Sigmoid colon (tissue), 3 donors: ENCODE data around the gene CNIH3.

ENCODE experiments used
- POLR2A ChIP-seq, 2 donors: fragments of 450-650 bp; IDR thresholded peaks; one replicate each; pipeline ENCODE4 v1.6.1; 2016; ENCODE audit warnings: antibody characterized with exemption in 2 of 2, mild to moderate bottlenecking in 2 of 2, moderate library complexity in 2 of 2
- TF ChIP-seq, protein P1 (sequence below), 4 experiments: fragments of 450-650 bp in 3 of 4; fragments of 200-600 bp in 1 of 4; IDR thresholded peaks; one replicate each; pipeline ENCODE4 v1.5.1; 2016 to 2019; ENCODE audit warnings: antibody characterized with exemption in 4 of 4, mild to moderate bottlenecking in 3 of 4, moderate library complexity in 2 of 4

DNA sequence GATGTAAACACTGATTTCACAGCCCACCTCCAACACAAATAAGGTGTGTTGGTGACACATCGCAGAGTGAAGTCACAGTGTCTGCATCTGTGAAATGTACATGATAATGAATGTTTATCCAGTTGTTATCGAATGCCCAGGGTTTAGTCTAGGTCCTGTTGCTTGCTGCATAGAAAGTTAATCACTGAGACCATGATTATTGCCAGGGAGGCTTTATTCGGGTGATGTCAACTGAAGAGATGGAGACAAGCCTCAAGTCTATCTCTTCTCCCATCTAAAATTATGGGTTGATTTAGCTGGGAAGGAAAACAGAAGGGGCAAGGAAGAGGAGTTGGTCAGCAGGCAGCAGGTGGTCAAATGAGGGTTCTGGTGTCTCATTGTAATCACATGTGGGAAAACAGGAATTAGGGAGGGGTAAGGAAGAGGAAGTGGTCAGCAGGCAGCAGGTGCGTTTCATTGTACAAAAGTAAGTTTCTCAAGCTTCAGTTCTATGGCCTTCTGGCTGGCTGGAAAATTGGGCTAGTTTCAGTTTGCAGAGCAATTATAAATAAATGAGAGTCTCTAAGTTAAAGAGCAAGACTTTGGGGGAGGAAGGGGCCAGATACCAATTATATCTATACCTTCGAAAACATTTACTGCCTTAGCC lies 167.0 kb downstream of the CNIH3 start:
- TF ChIP-seq POLR2A (IDR thresholded peaks at IDR 0.05), result no peak
- TF ChIP-seq, protein P1, sequence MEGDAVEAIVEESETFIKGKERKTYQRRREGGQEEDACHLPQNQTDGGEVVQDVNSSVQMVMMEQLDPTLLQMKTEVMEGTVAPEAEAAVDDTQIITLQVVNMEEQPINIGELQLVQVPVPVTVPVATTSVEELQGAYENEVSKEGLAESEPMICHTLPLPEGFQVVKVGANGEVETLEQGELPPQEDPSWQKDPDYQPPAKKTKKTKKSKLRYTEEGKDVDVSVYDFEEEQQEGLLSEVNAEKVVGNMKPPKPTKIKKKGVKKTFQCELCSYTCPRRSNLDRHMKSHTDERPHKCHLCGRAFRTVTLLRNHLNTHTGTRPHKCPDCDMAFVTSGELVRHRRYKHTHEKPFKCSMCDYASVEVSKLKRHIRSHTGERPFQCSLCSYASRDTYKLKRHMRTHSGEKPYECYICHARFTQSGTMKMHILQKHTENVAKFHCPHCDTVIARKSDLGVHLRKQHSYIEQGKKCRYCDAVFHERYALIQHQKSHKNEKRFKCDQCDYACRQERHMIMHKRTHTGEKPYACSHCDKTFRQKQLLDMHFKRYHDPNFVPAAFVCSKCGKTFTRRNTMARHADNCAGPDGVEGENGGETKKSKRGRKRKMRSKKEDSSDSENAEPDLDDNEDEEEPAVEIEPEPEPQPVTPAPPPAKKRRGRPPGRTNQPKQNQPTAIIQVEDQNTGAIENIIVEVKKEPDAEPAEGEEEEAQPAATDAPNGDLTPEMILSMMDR (IDR thresholded peaks at IDR 0.05), result no peak
